ENCODE data around the gene ARHGEF19.

The ARHGEF19 gene

GRCh38 chr1:16153999-16154673 lies 58.3 kb downstream of the ARHGEF19 start (continued):
- TF ChIP-seq ZNF776 (tag by site-specific recombination; IDR thresholded peaks at IDR 0.05; ENCODE audit: borderline replicate concordance) (no peak), ZNF837 (tag by site-specific recombination; IDR thresholded peaks at IDR 0.05) (no peak), ZNF514 (tag by site-specific recombination; IDR thresholded peaks at IDR 0.05) (no peak), ZBTB48 (tag by site-specific recombination; IDR thresholded peaks at IDR 0.05) (no peak), EGR2 (tag by site-specific recombination; IDR thresholded peaks at IDR 0.05; ENCODE audit: low read depth) (no peak)

- Histone ChIP-seq H3K36me3 (ENCODE audit: control insufficient read depth in 2 of 2, insufficient read depth in 1 of 2, low read length in 2 of 2) (peaks cover 0 to 30% of the 10 kb centered on the region in 2 experiments; a peak in 1 of 3 replicates), H3K9me3 (ENCODE audit: control insufficient read depth, insufficient read depth, low read depth, low read length) (no peaks in the 10 kb centered on the region), H3K27ac (ENCODE audit: extremely low read depth, low read depth, low read length) (no peak overlapping the region; the same call in 1 of the 2 replicates), H3K4me1 (ENCODE audit: control insufficient read depth, insufficient read depth, low read length) (peaks cover 4% of the 10 kb centered on the region; the same call in 1 of the 2 replicates), H3K4me3 (ENCODE audit: low read depth, low read length) (peak overlapping the region; percentile 68)
- CTCF ChIA-PET, result interaction anchor here (0.5 to 7.8 kb wide), 6 partner anchors 9 to 144 kb away, joined by 3 to 117 read pairs (median 4); no protein-coding TSS in a partner anchor
- POLR2A ChIA-PET, result interaction anchor here (1.0 to 3.9 kb wide), 4 partner anchors 7 to 28 kb away, joined by 6 to 36 read pairs (median 10); no protein-coding TSS in a partner anchor
- peak; percentile 26 for TF ChIP-seq SP2 (tag by site-specific recombination; IDR thresholded peaks at IDR 0.05)
- no peak for TF ChIP-seq ZNF544 (tag by site-specific recombination; IDR thresholded peaks at IDR 0.05)
- no peak for TF ChIP-seq ZNF391 (tag by site-specific recombination; IDR thresholded peaks at IDR 0.05; ENCODE audit: borderline replicate concordance, low read depth)
- no peak for TF ChIP-seq ZNF394 (tag by site-specific recombination; IDR thresholded peaks at IDR 0.05; ENCODE audit: borderline replicate concordance)
- peak; percentile 50; the same call in 1 of the 2 replicates for TF ChIP-seq ZNF600 (tag by site-specific recombination; IDR thresholded peaks at IDR 0.05)
- TF ChIP-seq ZSCAN30 (tag by site-specific recombination; IDR thresholded peaks at IDR 0.05), result no peak
- TF ChIP-seq ZEB2 (tag by site-specific recombination; IDR thresholded peaks at IDR 0.05), result no peak
- no peak for TF ChIP-seq EGR2 (tag by site-specific recombination; IDR thresholded peaks at IDR 0.05; ENCODE audit: low read depth)
- TF ChIP-seq ZNF610 (tag by site-specific recombination; IDR thresholded peaks at IDR 0.05; ENCODE audit: borderline replicate concordance), result no peak
- TF ChIP-seq ZBTB48 (tag by site-specific recombination; IDR thresholded peaks at IDR 0.05), result 0 out of 2 replicates have a peak, but pooled peaks have one; percentile 12
- no peak for TF ChIP-seq ZSCAN5A (tag by site-specific recombination; IDR thresholded peaks at IDR 0.05)
- TF ChIP-seq TRIM28 (IDR thresholded peaks at IDR 0.05; ENCODE audit: borderline replicate concordance, low read length), result no peak
- 0 out of 2 replicates have a peak, but pooled peaks have one; percentile 39 for TF ChIP-seq PATZ1 (tag by site-specific recombination; IDR thresholded peaks at IDR 0.05)
- no peak for TF ChIP-seq HOXA7 (CRISPR knock-in tag; IDR thresholded peaks at IDR 0.05; ENCODE audit: borderline replicate concordance)
- no peak for TF ChIP-seq PBX3 (CRISPR knock-in tag; IDR thresholded peaks at IDR 0.05)
- no peak for TF ChIP-seq MEIS1 (CRISPR knock-in tag; IDR thresholded peaks at IDR 0.05; ENCODE audit: borderline replicate concordance)
- TF ChIP-seq ZBTB10 (tag by site-specific recombination; IDR thresholded peaks at IDR 0.05), result no peak
- no peak for TF ChIP-seq ZNF132 (tag by site-specific recombination; IDR thresholded peaks at IDR 0.05; ENCODE audit: borderline replicate concordance)
- no peak for TF ChIP-seq ZNF768 (tag by site-specific recombination; IDR thresholded peaks at IDR 0.05)
- no peak for TF ChIP-seq ZNF140 (tag by site-specific recombination; IDR thresholded peaks at IDR 0.05)
- no peak for TF ChIP-seq ZBTB6 (tag by site-specific recombination; IDR thresholded peaks at IDR 0.05)
- peak; percentile 79 for TF ChIP-seq GLIS2 (tag by site-specific recombination; IDR thresholded peaks at IDR 0.05)
These were observed 59.1 kb downstream of the ARHGEF19 start for GRCh38 chr1:16153096-16153998.

Data from HEK293 (cell line).